Nephron progenitor cell (in vitro differentiated cells): Measurements from ENCODE around the gene KIAA1755.
"Not testable (repeated sequence)": the region's sequence is repeated elsewhere in the genome, so short reads cannot be mapped to it uniquely, and the experiment has no call there.

Experiments used
- DNase-seq: peaks from one replicate; pipeline ENCODE4 v3.0.0; 2021
- H3K27ac Mint-ChIP-seq: 2 replicates; pipeline ENCODE4 v1.8.0; 2021; ENCODE audit warnings: mild to moderate bottlenecking, moderate library complexity, mixed read lengths
- H3K27me3 Mint-ChIP-seq: 2 replicates; pipeline ENCODE4 v1.8.0; 2021; ENCODE audit warnings: mild to moderate bottlenecking, low read depth, mixed read lengths; ENCODE audit not compliant: poor library complexity
- H3K36me3 Mint-ChIP-seq: 2 replicates; pipeline ENCODE4 v1.8.0; 2021; ENCODE audit warnings: low read depth, mixed read lengths
- H3K4me1 Mint-ChIP-seq: 2 replicates; pipeline ENCODE4 v1.8.0; 2021; ENCODE audit warnings: mixed read lengths
- H3K4me3 Mint-ChIP-seq: 2 replicates; pipeline ENCODE4 v1.8.0; 2021; ENCODE audit warnings: mild to moderate bottlenecking, moderate library complexity, mixed read lengths
- H3K9me3 Mint-ChIP-seq: 2 replicates; pipeline ENCODE4 v1.8.0; 2021; ENCODE audit warnings: mild to moderate bottlenecking, moderate library complexity, mixed read lengths
- TF ChIP-seq, protein P1 (sequence below): fragments of 200-600 bp; sonication (generic); IDR thresholded peaks from 2 replicates; pipeline ENCODE4 v1.5.0; 2021; ENCODE audit warnings: antibody characterized with exemption

The KIAA1755 gene

DNA sequence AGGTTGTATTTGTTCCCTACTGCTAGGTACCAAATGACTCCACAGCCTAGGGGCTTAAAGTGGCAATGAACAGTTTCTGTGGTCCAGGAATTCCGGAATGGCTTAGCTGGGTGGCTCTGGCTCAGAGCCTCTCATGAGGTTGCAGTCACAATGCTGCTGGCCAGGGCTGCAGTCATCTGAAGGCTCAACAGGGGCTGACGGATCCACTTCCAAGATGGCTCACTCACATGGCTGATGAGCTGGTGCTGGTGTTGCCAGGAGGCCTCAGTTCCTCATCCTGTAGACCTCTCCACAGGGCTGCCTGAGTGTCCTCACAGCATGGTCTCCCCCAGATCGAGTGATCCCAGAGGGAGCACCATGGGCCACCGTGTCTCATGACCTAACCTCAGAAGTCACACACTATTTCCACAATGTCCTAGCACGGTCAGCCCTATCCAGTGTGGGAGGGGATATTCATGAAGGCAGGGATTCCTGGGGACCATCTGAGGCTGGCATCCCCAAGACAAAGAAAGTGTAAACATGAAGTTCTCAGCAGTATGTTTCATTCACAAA lies 24.4 kb upstream of the KIAA1755 start:
- H3K9me3 Mint-ChIP-seq = peaks cover 28% of the 10 kb centered on the region
- TF ChIP-seq, protein P1, sequence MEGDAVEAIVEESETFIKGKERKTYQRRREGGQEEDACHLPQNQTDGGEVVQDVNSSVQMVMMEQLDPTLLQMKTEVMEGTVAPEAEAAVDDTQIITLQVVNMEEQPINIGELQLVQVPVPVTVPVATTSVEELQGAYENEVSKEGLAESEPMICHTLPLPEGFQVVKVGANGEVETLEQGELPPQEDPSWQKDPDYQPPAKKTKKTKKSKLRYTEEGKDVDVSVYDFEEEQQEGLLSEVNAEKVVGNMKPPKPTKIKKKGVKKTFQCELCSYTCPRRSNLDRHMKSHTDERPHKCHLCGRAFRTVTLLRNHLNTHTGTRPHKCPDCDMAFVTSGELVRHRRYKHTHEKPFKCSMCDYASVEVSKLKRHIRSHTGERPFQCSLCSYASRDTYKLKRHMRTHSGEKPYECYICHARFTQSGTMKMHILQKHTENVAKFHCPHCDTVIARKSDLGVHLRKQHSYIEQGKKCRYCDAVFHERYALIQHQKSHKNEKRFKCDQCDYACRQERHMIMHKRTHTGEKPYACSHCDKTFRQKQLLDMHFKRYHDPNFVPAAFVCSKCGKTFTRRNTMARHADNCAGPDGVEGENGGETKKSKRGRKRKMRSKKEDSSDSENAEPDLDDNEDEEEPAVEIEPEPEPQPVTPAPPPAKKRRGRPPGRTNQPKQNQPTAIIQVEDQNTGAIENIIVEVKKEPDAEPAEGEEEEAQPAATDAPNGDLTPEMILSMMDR = no peak
- DNase-seq = no peak
- peaks cover 3% of the 10 kb centered on the region for H3K36me3 Mint-ChIP-seq
- H3K4me1 Mint-ChIP-seq = peaks cover 40% of the 10 kb centered on the region
- H3K27ac Mint-ChIP-seq = no peak overlapping the region
- H3K27me3 Mint-ChIP-seq = peaks cover 6% of the 10 kb centered on the region
- no peak overlapping the region for H3K4me3 Mint-ChIP-seq

DNA sequence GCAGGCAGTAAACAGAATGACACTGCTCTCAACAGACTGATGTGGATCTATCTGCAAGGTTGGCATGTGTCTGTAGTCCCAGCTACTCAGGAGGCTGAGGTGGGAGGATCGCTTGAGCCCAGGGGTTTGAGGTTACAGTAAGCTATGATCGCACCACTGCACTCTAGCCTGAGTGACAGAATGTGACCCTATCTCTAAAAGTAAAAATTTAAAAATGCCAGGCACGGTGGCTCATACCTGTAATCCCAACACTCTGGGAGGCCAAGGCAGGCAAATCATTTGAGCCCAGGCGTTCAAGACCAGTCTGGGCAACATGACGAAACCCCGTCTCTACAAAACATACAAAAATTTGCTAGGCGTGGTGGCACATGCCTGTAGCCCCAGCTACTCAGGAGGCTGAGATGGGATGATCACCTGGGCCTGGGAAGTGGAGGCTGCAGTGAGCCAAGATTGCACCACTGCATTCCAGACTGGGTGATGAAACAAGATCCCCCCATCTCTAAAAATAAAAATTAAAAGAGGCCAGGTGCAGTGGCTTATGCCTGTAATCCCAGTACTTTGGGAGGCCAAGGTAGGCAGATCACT lies 23.6 kb upstream of the KIAA1755 start:
- H3K27me3 Mint-ChIP-seq, H3K36me3 Mint-ChIP-seq, DNase-seq, H3K27ac Mint-ChIP-seq, H3K4me3 Mint-ChIP-seq: not testable (repeated sequence)
- peaks cover 28% of the 10 kb centered on the region for H3K9me3 Mint-ChIP-seq
- peaks cover 48% of the 10 kb centered on the region for H3K4me1 Mint-ChIP-seq

DNA sequence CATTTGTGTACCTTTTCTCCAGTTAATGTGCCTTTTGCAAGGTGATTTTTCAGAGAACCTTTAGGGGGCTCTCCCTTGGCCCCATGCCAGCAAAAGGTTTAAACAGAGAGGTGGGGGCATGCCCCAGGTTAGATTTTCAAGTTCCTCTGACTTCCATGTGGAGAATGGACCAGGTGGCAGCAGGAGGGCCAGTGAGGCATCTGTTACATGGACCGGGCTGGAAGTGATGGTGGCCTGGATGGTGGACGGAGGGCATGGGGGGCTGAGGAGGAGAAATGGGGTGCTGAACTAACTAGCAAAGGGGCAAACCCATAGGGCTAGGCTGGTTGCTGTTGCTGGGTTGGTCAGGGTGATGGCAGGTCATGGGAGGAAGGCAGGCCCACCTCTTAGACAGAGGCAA lies 22.7 kb upstream of the KIAA1755 start:
- peaks cover 12% of the 10 kb centered on the region for H3K27me3 Mint-ChIP-seq
- DNase-seq = no peak
- no peak overlapping the region for H3K4me3 Mint-ChIP-seq
- H3K4me1 Mint-ChIP-seq = peaks cover 50% of the 10 kb centered on the region
- H3K9me3 Mint-ChIP-seq = peaks cover 28% of the 10 kb centered on the region
- TF ChIP-seq, protein P1 = no peak
- peaks cover 3% of the 10 kb centered on the region for H3K36me3 Mint-ChIP-seq
- H3K27ac Mint-ChIP-seq = no peak overlapping the region

DNA sequence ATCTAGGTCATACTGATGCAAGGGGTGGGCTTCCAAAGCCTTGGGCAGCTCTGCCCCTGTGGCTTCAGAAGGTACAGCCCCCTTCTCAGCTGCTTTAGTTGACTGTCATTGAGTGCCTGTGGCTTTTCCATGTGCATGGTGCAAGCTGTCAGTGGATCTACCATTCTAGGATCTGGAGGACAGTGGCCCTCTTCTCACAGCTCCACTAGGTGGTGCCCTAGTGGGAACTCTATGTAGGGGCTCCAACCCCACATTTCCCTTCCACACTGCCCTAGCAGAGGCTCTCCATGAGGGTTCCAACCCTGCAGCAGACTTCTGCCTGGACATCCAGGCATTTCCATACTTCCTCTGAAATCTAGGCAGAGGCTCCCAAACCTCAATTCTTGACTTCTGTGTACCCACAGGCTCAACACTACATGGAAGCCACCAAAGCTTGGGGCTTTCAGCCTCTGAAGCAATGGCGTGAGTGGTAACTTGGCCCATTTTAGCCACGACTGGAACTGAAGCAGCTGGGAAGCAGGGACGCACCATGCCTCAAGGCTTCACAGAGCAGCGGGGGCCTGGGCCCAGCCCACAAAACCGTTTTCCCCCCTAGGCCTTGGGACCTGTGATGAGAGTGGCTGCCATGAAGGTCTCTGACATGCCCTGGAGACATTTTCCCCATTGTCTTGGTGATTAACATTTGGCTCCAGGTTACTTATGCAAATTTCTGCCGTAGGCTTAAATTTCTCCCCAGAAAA lies 20.8 kb upstream of the KIAA1755 start:
- H3K4me1 Mint-ChIP-seq = peaks cover 44% of the 10 kb centered on the region
- H3K27me3 Mint-ChIP-seq = peaks cover 12% of the 10 kb centered on the region
- not testable (repeated sequence) for H3K27ac Mint-ChIP-seq, H3K36me3 Mint-ChIP-seq, H3K4me3 Mint-ChIP-seq, DNase-seq
- H3K9me3 Mint-ChIP-seq = peaks cover 28% of the 10 kb centered on the region

DNA sequence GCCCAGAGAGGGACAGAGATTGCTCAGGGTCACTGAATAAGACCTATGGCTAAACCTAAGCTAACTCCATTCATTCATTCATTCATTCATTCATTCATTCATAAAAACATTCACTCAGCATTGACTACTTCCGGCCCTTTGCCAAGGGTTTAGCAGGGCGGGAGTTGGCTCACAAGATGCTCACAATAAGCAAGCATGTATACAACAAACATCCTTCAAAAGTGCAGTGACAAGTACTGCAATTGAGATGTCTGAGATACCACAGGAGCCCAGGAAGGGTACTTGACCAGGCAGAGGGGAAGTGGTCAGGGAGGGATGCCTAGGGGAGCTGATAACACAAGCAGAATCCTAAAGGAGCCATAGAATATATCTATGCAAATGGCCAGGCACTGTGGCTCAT lies 18.2 kb upstream of the KIAA1755 start:
- no peak overlapping the region for H3K4me3 Mint-ChIP-seq

DNA sequence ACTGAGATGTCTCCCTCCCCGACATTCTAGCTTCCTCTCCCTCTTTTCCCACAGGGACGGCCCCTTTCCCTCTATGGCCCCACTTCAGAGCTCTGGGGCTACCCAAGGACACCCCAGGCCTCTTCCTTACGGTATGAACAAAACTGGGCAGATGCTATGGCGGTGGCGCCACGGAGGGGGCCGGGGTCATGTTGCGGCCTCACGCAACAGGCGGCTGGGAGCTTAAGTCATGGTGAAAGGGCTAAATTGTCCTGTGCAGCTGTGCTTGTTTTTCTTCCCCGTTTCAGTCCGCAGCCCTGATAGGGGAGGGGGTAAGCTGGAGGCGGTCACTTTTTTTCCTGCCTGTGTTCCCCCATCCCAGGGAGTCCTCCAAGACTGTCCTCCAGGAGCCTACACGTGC lies 17.6 kb upstream of the KIAA1755 start:
- Mint-ChIP-seq H3K9me3 (peaks cover 41% of the 10 kb centered on the region), H3K36me3 (peaks cover 3% of the 10 kb centered on the region), H3K27ac (peak overlapping the region; percentile 70), H3K4me1 (peaks cover 41% of the 10 kb centered on the region), H3K4me3 (peak overlapping the region; percentile 23), H3K27me3 (peaks cover 11% of the 10 kb centered on the region)
- TF ChIP-seq, protein P1 = no peak
- no peak for DNase-seq

More for the DNA sequence above, 18.2 kb upstream of the KIAA1755 start:
- TF ChIP-seq, protein P1 = no peak
- Mint-ChIP-seq H3K9me3 (peaks cover 37% of the 10 kb centered on the region), H3K27me3 (peaks cover 15% of the 10 kb centered on the region), H3K4me1 (peaks cover 41% of the 10 kb centered on the region), H3K27ac (peak overlapping the region; percentile 70), H3K36me3 (peaks cover 3% of the 10 kb centered on the region)
- DNase-seq = no peak
